ENCODE results near the gene MBD4. TPM values are rescaled to one million over a fixed set of nuclear protein-coding genes. Genes with fewer than 3 reads are reported as not detected.
"Not testable (repeated sequence)": the region's sequence is repeated elsewhere in the genome, so short reads cannot be mapped to it uniquely, and the experiment has no call there.

MBD4 gene
- total RNA-seq, 1 experiment from 2014 or later = 15.7 TPM

- peak; percentile 34; the same call in 1 of the 2 replicates for TF ChIP-seq ZFX (IDR thresholded peaks at IDR 0.05)
- TF ChIP-seq POLR2AphosphoS5 (IDR thresholded peaks at IDR 0.05; ENCODE audit: low read depth, low read length) = peak; percentile 69
- no peak for TF ChIP-seq JUND (IDR thresholded peaks at IDR 0.05)
- TF ChIP-seq EGR1 (IDR thresholded peaks at IDR 0.05; ENCODE audit: low read depth) = peak; percentile 99
- TF ChIP-seq EZH2 (IDR thresholded peaks at IDR 0.05) = no peak
- peak; percentile 90 for TF ChIP-seq YY1 (IDR thresholded peaks at IDR 0.05; ENCODE audit: extremely low read depth, insufficient replicate concordance, low read depth, low read length)
Observed at GRCh38 chr3:129439817-129440617, at the start of gene MBD4, which contains the start of gene IFT122 (continued).

GRCh38 chr3:129489258-129489657, 49.5 kb upstream of the MBD4 start:
- BruUV-seq (replicated peaks); H3K9ac ChIP-seq (ENCODE audit: low read length); CTCF ChIA-PET: not testable (repeated sequence)

GRCh38 chr3:129487868-129488335, 48.2 kb upstream of the MBD4 start:
- H3K27me3 ChIP-seq (ENCODE audit: insufficient read depth, low read length); POLR2A ChIA-PET; H3K79me2 ChIP-seq (ENCODE audit: insufficient read depth, low read length); CTCF ChIA-PET; H3K4me1 ChIP-seq (ENCODE audit: control insufficient read depth in 1 of 2, insufficient read depth in 2 of 2, low read length in 2 of 2); H4K20me1 ChIP-seq (ENCODE audit: insufficient read depth); H3K4me3 ChIP-seq (replicated peaks in 1 of 2; ENCODE audit: low read depth in 1 of 2, low read length in 2 of 2); H3K9ac ChIP-seq (ENCODE audit: low read length); H3K27ac ChIP-seq (ENCODE audit: low read depth, low read length); DNase-seq (ENCODE audit: low read depth, low spot score); ATAC-seq; intact Hi-C loops (cut with micrococcal nuclease); H3K9me3 ChIP-seq (ENCODE audit: control insufficient read depth in 1 of 2, insufficient read depth in 1 of 2, low read depth in 1 of 2, low read length in 2 of 2); H2AFZ ChIP-seq (ENCODE audit: low read depth, low read length, poor library complexity, severe bottlenecking); H3K36me3 ChIP-seq (ENCODE audit: control insufficient read depth in 1 of 2, insufficient read depth in 2 of 2, low read length in 2 of 2); H3K4me2 ChIP-seq (ENCODE audit: low read length); RAD21 ChIA-PET (ENCODE audit: low non-redundant PET in 1 of 2, low total read pairs in 2 of 2, uncharacterized antibody in 2 of 2, unreplicated experiment in 2 of 2); H3K9me2 ChIP-seq (ENCODE audit: insufficient read depth); BruUV-seq (replicated peaks): not testable (repeated sequence)

More at GRCh38 chr3:129489258-129489657, 49.5 kb upstream of the MBD4 start:
- RAD21 ChIA-PET (ENCODE audit: low non-redundant PET in 1 of 2, low total read pairs in 2 of 2, uncharacterized antibody in 2 of 2, unreplicated experiment in 2 of 2) = interaction anchor here in 1 of 2 experiments (1.6 kb wide), 1 partner anchor 106 kb away, joined by 7 read pairs; no protein-coding TSS in a partner anchor
- intact Hi-C loops (cut with micrococcal nuclease); H3K27ac ChIP-seq (ENCODE audit: low read depth, low read length); H3K36me3 ChIP-seq (ENCODE audit: control insufficient read depth in 1 of 2, insufficient read depth in 2 of 2, low read length in 2 of 2); POLR2A ChIA-PET; H4K20me1 ChIP-seq (ENCODE audit: insufficient read depth); H3K27me3 ChIP-seq (ENCODE audit: insufficient read depth, low read length); H3K9me2 ChIP-seq (ENCODE audit: insufficient read depth); H3K9me3 ChIP-seq (ENCODE audit: control insufficient read depth in 1 of 2, insufficient read depth in 1 of 2, low read depth in 1 of 2, low read length in 2 of 2); ATAC-seq; DNase-seq (ENCODE audit: low read depth, low spot score); H3K4me1 ChIP-seq (ENCODE audit: control insufficient read depth in 1 of 2, insufficient read depth in 2 of 2, low read length in 2 of 2); H3K79me2 ChIP-seq (ENCODE audit: insufficient read depth, low read length); H3K4me2 ChIP-seq (ENCODE audit: low read length); H2AFZ ChIP-seq (ENCODE audit: low read depth, low read length, poor library complexity, severe bottlenecking); H3K4me3 ChIP-seq (replicated peaks in 1 of 2; ENCODE audit: low read depth in 1 of 2, low read length in 2 of 2): not testable (repeated sequence)

Data from HCT116 (cell line).